Pancreas (tissue), 10 donors: ENCODE data around the gene CNTRL. TPM values are rescaled to one million over a fixed set of nuclear protein-coding genes. Genes with fewer than 3 reads are reported as not detected.

ENCODE experiments used
- ATAC-seq, 4 donors: fragments of 200-7000 bp; cut with Tn5 transposase; one replicate each; pipeline versions ENCODE4 v1.8.0 to v1.9.1; 2020; ENCODE audit warnings: mild to moderate bottlenecking in 4 of 4, moderate library complexity in 4 of 4
- DNase-seq, 6 donors: peaks; one replicate each; pipeline ENCODE4 v3.0.0-alpha.2; 2020
- FAIRE-seq: peaks from 2 replicates; lab custom pipeline; 2012; peaks lifted over from hg19 to GRCh38; lab: Jason Lieb, UNC
- H3K27ac ChIP-seq, 4 donors: fragments of 200-600 bp; sonication (generic); 1 replicate in 3 of 4; 2 replicates in 1 of 4; pipeline versions ENCODE4 v1.5.0 to v1.8.0; 2020
- H3K27me3 ChIP-seq, 4 donors: fragments of 200-600 bp; one replicate each; pipeline ENCODE4 v1.8.0; 2021
- H3K36me3 ChIP-seq, 3 donors: fragments of 200-600 bp; sonication (generic) in 1 of 3; one replicate each; pipeline versions ENCODE4 v1.5.0 to v1.8.0; 2020 to 2021
- H3K4me1 ChIP-seq, 3 donors: fragments of 200-600 bp; one replicate each; pipeline ENCODE4 v1.8.0; 2021
- H3K4me3 ChIP-seq, 4 donors: fragments of 200-600 bp; sonication (generic) in 2 of 4; one replicate each; pipeline versions ENCODE4 v1.5.0 to v1.8.0; 2020 to 2021
- H3K9me3 ChIP-seq, 4 donors: fragments of 200-600 bp; one replicate each; pipeline ENCODE4 v1.8.0; 2021
- CTCF ChIP-seq, 4 donors: fragments of 200-600 bp; sonication (generic) in 3 of 4; IDR thresholded peaks; one replicate each; pipeline versions ENCODE4 v1.5.0 to v1.8.0; 2021; ENCODE audit warnings: antibody characterized with exemption in 4 of 4
- WGBS, 2 donors: extraction: QIAGEN DNeasy Blood & Tissue Kit; methylation state at CpG; one replicate each; pipeline ENCODE4 v1.1.7; 2013; 5-methylcytosine and 5-hydroxymethylcytosine counted together
- intact Hi-C, 3 donors: fragments of 100-400 bp; cut with DNase I; formaldehyde crosslinking; loops; one replicate each; pipeline versions ENCODE4 v1.11.1 to v1.14.2; 2022
- polyA plus RNA-seq, 2 donors: library from polyadenylated mRNA; stranded (reverse); fragments of 200-250 nt; gene quantifications; one replicate each; pipeline ENCODE4 v1.2.3, GENCODE V29; 2013
- total RNA-seq, 6 donors: library from RNA; stranded (reverse); fragmentation: NEBNext Ultra II Directional in 4 of 6; extraction: Animal tissue kit (Norgen Biotek cat#: 25700) in 4 of 6; gene quantifications; one replicate each; pipeline versions ENCODE4 v1.2.1 to v1.2.4, GENCODE V29; 2021 to 2023
- donor health status: healthy with polysubstance abuse.
- donor health status: DM: no; HTN: no; CAD: no; lungs with moderate emphysema.
- donor health status: DM: no; HTN: no; CAD: no.
- donor health status: control.
- donor health status: control.
- donor health status: Bipolar disorder and iron deficiency.
- donor health status: DM: yes; HTN: yes; CAD: no.
- donor health status: DM: no; HTN: no; CAD: no.
- donor health status: DM: no; HTN: no; CAD: no.
- donor health status: DM: yes; HTN: yes; CAD: no.

The CNTRL gene
- total and polyA plus RNA-seq, 8 donors: 5.0 to 12.1 (median 6.5) TPM

- ATAC-seq (no peak), DNase-seq (no peak), FAIRE-seq (no peak)
- H3K4me1 ChIP-seq: peaks cover 39 to 52% (median 49%) of the 10 kb centered on the region in 3 donors
- peak overlapping the region in 1 of 4 donors; percentile 94 for H3K27ac ChIP-seq
- no peaks in the 10 kb centered on the region for H3K9me3 ChIP-seq
- intact Hi-C loops: no loop called here
- no peaks in the 10 kb centered on the region for H3K27me3 ChIP-seq
- no peaks in the 10 kb centered on the region for H3K36me3 ChIP-seq
- peak overlapping the region in 2 of 4 donors; percentile 90 to 91 for H3K4me3 ChIP-seq
- TF ChIP-seq CTCF (IDR thresholded peaks at IDR 0.05): no peak
- WGBS, 2 donors: 7 to 11% methylated on average over 2 of the region's 2 CpGs
These were observed 125.2 kb downstream of the CNTRL start for GRCh38 chr9:121199921-121200320.

GRCh38 chr9:121200356-121200755 is 125.6 kb downstream of the CNTRL start:
- Histone ChIP-seq H3K4me3 (peak overlapping the region; percentile 83 to 91 (median 90)), H3K27me3 (no peaks in the 10 kb centered on the region), H3K4me1 (peaks cover 36 to 48% (median 44%) of the 10 kb centered on the region in 3 donors), H3K27ac (peak overlapping the region in 2 of 4 donors; percentile 85 to 94), H3K36me3 (no peaks in the 10 kb centered on the region), H3K9me3 (no peaks in the 10 kb centered on the region)
- FAIRE-seq (no peak), DNase-seq (no peak), ATAC-seq (no peak)
- WGBS, 2 donors: 2 to 5% methylated on average over 4 of the region's 4 CpGs
- TF ChIP-seq CTCF (IDR thresholded peaks at IDR 0.05): no peak
- intact Hi-C loops: no loop called here

- H3K4me1 ChIP-seq: peaks cover 29 to 39% (median 36%) of the 10 kb centered on the region in 3 donors
- intact Hi-C loops: no loop called here
- WGBS, 2 donors: 0% methylated on average over 58 to 81 of the region's 81 CpGs
These were observed 126.4 kb downstream of the CNTRL start for GRCh38 chr9:121201045-121201737.

GRCh38 chr9:121201738-121202533 is 127.2 kb downstream of the CNTRL start, which contains the start of gene RAB14:
Gene RAB14 (minus strand): TSS chr9:121201869. CDS start chr9:121193412, 8,457 bp downstream.
- peak; percentile 94 for FAIRE-seq
- Histone ChIP-seq H3K27ac (peak within 1 kb of the TSS; percentile 74 to 94 (median 88)), H3K4me1 (peaks cover 26 to 33% (median 28%) of the 10 kb centered on the region in 3 donors), H3K9me3 (no peaks in the 10 kb centered on the region), H3K27me3 (no peaks in the 10 kb centered on the region), H3K36me3 (no peaks in the 10 kb centered on the region), H3K4me3 (peak within 1 kb of the TSS; percentile 83 to 91 (median 90))
- peak; percentile 21 to 57 (median 42) for TF ChIP-seq CTCF (IDR thresholded peaks at IDR 0.05)
- peak; percentile 93 to 97 (median 94) for ATAC-seq
- intact Hi-C loops: no loop called here
- WGBS, 2 donors: 2% methylated on average over 53 to 55 of the region's 55 CpGs
- peak; percentile 100 for DNase-seq

More at GRCh38 chr9:121201045-121201737, 126.4 kb downstream of the CNTRL start:
- FAIRE-seq (no peak), DNase-seq (peak in 4 of 6 donors; percentile 40 to 88 (median 64)), ATAC-seq (peak; percentile 56 to 68 (median 60))
- TF ChIP-seq CTCF (IDR thresholded peaks at IDR 0.05): no peak
- Histone ChIP-seq H3K27ac (peak overlapping the region; percentile 74 to 94 (median 88)), H3K4me3 (peak overlapping the region; percentile 83 to 91 (median 90)), H3K9me3 (no peaks in the 10 kb centered on the region), H3K27me3 (no peaks in the 10 kb centered on the region), H3K36me3 (no peaks in the 10 kb centered on the region)
